SH-SY5Y (cell line): ENCODE results near the gene KRT3.

Source experiments
- GATA2 ChIP-seq: IDR thresholded peaks from 2 replicates; pipeline ENCODE4 v1.6.1; 2011; ENCODE audit warnings: mild to moderate bottlenecking, low read depth, low read length
- GATA3 ChIP-seq: IDR thresholded peaks from 2 replicates; pipeline ENCODE4 v1.6.1; 2011; ENCODE audit warnings: low read depth, mild to moderate bottlenecking, low read length, moderate library complexity

KRT3 gene

GRCh38 chr12:52813203-52813819, 17.4 kb upstream of the KRT3 start:
- TF ChIP-seq GATA2 (no peak), GATA3 (no peak)

DNA sequence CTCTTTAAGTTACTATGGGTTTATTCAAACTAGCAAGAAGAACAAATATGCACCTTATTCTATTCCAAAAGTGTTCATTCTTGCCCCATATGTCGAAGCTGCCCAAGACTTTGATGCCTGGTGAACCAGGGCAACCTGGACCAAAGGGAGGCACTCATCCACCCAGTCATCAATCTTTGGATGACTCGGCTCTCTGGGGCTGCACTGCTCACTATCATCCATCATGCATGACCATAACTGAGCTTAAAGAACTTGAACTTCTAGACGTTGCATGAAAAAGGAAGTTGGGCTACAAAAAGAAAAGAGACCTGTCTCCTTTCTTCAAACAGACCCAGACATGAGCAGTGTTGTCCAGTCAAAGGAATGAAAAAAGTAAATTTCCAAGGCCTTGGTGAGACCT, 16.8 kb upstream of the KRT3 start:
- TF ChIP-seq GATA2, result no peak
- TF ChIP-seq GATA3, result no peak

GRCh38 chr12:52812073-52812400, 16.1 kb upstream of the KRT3 start:
- TF ChIP-seq GATA3 (no peak), GATA2 (no peak)

GRCh38 chr12:52811191-52812072, 15.5 kb upstream of the KRT3 start:
- no peak for TF ChIP-seq GATA2
- TF ChIP-seq GATA3, result no peak

DNA sequence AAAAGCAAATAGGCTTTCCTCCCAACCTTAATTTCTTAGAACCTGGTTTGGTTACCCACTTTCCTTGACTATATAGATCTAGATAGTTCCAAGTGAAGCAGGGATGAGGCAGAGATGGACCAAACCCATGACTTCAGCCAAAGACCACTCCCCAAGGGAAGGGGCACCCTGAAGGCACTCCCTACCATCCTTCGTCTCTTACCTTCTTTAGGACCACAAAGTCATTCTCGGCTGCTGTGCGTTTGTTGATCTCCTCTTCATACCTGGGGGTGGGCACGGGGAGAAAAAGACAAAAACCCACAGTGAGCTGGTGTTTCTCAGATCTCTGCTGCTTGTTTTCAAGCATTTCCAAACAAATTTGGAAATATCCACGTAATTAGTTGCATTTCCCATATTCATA, 14.6 kb upstream of the KRT3 start:
- TF ChIP-seq GATA3 (no peak), GATA2 (no peak)

GRCh38 chr12:52809166-52809565, 13.2 kb upstream of the KRT3 start:
- no peak for TF ChIP-seq GATA3
- TF ChIP-seq GATA2, result no peak

GRCh38 chr12:52808573-52809160, 12.8 kb upstream of the KRT3 start:
- no peak for TF ChIP-seq GATA2
- no peak for TF ChIP-seq GATA3

- TF ChIP-seq GATA2, result no peak
- no peak for TF ChIP-seq GATA3
Observed at GRCh38 chr12:52807544-52808470, 11.9 kb upstream of the KRT3 start.

DNA sequence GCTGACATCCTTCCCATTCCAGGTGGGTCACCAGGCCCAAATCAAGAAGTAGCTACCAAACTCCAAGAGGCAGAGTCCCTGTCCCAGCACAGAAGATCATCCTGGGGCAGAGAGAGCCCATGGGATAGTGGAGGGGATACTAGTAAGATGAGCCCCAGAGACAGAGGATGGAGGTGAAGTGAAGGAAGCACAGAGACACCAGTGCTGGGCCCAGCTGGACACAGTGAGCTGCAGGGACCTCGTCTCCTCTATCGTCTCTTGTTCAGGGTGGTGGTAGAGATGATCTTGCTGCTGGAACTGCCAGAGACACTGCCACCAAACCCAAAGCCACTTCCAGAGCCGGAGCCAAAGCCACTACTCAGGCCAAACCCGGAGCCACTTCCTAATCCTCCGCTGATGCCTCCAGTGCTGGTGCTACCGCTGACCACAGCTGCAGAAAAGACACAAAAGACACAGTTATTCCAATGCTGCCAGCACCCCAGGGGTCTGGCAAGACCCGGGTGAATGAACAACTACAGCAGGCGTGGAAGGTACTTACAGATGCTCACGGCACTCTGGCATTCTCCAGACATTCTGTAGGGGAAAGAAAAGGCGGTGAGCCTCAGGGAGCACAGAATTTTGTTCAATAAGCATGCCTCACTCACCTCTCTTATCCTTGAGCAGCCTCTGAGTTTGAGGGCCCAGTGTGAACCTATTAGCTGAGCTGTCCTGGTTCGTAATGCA, 11.1 kb upstream of the KRT3 start:
- TF ChIP-seq GATA3, result no peak
- TF ChIP-seq GATA2, result no peak

DNA sequence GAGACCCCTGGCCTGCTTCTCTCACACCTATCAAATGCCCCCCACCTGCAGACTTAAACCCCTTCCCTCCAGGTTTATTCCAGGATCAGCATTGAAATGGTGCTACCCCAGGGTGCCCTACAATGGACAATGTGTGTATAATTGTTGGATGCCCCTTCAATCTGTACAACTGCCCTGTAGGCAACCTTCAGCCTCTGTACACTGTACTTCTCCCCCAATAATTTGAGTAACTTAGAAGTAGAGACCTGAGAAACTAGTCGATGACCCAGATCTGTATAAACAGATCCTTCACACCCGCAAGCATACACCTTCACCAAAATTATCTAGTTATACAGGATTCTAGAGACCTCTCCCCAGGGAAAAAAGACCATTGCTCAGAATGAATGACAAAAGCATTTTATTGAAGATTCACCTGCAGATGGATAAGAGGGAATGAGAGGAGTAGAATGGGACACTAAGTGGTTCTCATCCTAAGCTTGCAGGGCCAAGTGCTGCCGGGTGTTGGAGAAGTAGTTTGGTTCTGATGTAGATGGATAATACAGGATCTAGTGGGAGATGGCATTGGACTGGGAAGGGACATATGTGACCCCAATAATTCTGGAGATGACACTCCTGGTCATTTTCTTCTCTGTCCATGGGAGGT, 10.4 kb upstream of the KRT3 start:
- no peak for TF ChIP-seq GATA3
- TF ChIP-seq GATA2, result no peak

GRCh38 chr12:52805739-52806138, 9.8 kb upstream of the KRT3 start:
- TF ChIP-seq GATA2, result no peak
- TF ChIP-seq GATA3, result no peak

DNA sequence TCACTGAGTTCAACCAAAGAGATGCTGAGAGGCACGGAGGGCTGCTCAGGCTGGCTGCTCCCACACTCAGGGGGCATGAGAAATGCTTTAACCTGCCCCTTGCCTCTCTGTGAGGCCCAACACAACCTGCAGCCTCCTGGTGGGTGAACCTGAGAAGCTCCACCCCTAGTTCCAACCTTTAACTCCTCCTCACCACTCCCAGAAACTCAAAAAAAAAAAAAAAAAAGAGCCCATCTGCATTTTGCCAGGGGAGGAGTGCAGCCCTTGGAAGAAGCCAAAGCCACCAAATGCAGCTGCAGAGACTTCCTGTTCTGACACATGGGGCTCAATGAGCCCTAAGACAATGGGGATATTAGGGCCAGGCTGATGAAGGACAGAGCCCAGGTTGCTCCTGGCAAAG, 9.1 kb upstream of the KRT3 start:
- no peak for TF ChIP-seq GATA2
- no peak for TF ChIP-seq GATA3

- TF ChIP-seq GATA3, result no peak
- no peak for TF ChIP-seq GATA2
Observed at GRCh38 chr12:52802442-52802841, 6.5 kb upstream of the KRT3 start.
